NOMO-1 (cell line): ENCODE data around the gene LCMT1.
"Not testable (repeated sequence)": the region's sequence is repeated elsewhere in the genome, so short reads cannot be mapped to it uniquely, and the experiment has no call there.

ENCODE experiments used
- DNase-seq, 2 experiments: peaks; one replicate each; lab custom pipeline; 2025; ENCODE audit not compliant: unreplicated experiment in 2 of 2; lab: John Stamatoyannopoulos, UW

LCMT1 gene

GRCh38 chr16:25138130-25138529, 26.6 kb downstream of the LCMT1 start:
- DNase-seq = no peak

- no peak for DNase-seq
Measured at GRCh38 chr16:25140459-25140858, 28.9 kb downstream of the LCMT1 start.

DNA sequence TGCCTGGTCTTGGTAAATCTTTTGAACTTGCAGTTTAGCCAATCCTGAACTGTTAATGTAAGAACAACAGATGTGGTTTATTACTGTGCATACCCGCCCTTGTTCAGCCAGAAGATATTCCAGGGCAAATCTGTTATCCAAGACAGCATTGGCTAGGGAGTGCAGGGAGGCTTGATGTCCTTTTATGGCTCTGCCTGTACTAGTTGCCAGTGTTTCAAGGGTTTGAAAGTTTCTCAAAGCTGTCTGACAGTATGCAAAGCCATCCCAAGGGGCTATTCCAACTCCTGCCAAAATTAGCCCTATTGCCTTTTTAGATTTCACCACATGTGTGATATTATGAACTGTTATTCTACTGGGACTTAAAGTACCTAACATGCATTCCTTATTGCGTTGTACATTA, 30.1 kb downstream of the LCMT1 start:
- DNase-seq = no peak

- DNase-seq = no peak
Measured at GRCh38 chr16:25143928-25144327, 32.4 kb downstream of the LCMT1 start.

DNA sequence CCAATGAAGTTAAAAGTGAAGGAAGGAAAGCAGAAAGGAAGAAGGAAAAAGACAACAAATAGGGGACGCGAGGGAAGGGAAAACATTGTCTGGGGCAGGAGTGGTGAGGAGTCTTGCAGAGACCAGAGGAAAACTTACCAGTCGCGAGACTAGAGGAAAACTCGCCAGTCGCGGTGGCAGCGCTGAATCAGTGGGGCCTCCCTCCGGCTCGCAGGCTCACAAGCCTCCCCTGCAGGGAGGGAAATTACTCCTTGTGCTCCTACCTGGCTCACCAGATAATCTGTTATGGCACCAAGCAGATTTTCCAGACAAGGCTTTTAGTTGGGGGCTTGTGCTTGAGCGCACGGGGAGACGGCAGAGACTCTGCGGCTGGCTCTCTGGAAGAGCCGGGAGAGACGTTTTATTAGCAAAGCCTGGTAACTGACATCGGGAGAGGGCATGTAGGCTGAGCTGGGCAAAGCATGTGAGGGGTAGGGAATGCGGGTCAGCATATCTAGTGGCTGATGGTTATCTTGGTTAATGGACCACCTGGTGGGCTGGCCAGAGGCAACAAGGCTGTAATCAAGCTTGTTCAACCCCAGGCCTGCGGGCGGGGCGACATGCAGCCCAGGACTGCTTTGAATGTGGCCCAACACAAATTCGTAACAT, 37.1 kb downstream of the LCMT1 start:
- no peak for DNase-seq

- no peak for DNase-seq
Measured at GRCh38 chr16:25151996-25152395, 40.5 kb downstream of the LCMT1 start.

DNA sequence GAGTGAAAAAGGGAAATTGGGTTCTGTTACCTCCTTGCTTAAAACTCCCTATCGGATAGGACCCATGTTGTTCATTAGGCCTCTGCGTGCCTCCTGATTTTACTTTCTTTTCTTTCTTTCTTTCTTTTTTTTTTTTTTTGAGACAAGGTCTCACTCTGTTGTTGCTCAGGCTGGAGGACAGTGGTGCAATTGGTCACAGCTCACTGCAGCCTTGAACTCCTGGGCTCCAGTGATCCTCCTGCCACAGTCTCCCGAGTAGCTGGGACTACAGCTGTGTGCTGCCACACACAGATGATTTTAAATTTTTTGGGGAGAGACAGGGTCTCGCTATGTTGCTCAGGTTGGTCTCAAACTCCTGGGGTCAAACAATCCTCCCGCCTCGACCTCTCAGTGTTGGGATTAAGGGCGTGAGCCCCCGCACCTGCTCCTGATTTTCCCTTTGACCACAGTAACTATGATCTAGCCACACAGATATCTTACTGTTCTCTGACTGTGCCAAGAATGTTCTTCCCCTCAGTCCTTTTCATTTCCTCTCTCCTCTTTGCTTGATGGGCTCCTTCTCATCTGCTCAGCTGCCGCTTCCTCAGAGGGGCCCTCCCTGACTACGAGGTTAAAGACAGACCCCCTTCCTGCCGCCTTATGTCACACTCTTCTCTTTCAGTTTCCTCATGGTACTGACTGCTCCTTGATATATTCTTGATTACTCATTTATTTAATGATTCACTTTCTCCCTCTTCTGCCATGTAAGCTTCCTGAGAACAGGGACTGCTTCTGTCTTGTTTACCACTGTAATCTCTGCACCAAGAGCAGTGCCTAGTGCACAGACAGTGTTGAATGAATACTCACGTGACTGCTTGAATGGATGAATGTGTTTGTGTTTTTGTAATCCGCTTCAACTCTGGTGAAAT, 44.3 kb downstream of the LCMT1 start:
- DNase-seq = no peak

GRCh38 chr16:25157271-25157875, 45.8 kb downstream of the LCMT1 start:
- DNase-seq = no peak

GRCh38 chr16:25158401-25158800, 46.9 kb downstream of the LCMT1 start:
- DNase-seq = no peak

GRCh38 chr16:25161753-25162367, 50.3 kb downstream of the LCMT1 start:
- DNase-seq = no peak

DNA sequence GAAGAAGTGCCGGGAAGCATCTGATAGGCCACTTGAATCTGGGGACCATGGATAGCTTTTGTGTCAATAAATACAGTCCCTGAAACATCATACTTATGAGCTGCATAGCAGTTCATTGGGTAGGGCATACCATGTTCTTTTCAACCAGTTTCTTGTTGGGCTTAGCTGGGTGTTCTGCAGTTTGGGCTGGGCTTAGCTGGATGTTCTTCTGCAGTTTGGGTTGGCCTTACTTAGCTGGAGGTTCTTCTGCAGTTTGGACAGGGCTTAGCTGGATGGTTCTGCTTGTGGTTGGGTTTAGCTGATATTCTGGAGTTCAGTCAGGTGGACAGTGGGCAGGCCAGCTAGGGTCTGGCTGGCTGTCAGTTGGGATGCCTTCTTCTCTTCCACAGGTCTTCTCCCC, 52.1 kb downstream of the LCMT1 start:
- no peak for DNase-seq

DNA sequence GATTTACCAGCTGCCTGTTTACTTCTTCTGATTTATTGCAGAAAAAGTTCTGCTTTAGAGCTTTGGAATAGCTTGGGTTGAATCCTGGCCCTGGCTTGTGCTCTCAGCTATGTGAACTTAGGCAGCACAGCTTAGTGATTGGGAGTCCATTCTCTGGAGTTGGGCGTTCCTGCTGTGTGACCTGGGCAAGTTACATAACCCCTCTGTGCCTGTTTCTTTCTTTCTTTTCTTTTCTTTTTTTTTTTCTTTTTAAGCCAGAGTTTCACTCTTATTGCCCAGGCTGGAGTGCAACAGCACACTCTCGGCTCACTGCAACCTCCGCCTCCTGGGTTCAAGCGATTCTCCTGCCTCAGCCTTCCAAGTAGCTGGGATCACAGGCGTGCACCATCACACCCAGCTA, 53.7 kb downstream of the LCMT1 start:
- no peak for DNase-seq

DNA sequence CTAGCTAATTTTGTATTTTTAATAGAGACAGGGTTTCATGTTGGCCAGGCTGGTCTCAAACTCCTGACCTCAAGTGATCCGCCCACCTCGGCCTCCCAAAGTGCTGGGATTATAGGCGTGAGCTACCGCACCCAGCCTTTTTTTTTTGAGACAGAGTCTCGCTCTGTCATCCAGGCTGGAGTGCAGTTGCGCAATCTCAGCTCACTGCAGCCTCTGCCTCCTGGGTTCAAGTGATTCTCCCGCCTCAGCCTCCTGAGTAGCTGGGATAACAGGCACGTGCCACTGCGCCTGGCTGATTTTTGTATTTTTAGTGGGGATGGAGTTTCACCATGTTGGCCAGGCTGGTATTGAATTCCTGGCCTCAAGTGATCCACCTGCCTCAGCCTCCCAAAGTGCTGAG, 56.4 kb downstream of the LCMT1 start:
- DNase-seq = not testable (repeated sequence)

GRCh38 chr16:25171390-25171789, 59.8 kb downstream of the LCMT1 start:
- DNase-seq = no peak

GRCh38 chr16:25172831-25173230, 61.3 kb downstream of the LCMT1 start:
- no peak for DNase-seq

DNA sequence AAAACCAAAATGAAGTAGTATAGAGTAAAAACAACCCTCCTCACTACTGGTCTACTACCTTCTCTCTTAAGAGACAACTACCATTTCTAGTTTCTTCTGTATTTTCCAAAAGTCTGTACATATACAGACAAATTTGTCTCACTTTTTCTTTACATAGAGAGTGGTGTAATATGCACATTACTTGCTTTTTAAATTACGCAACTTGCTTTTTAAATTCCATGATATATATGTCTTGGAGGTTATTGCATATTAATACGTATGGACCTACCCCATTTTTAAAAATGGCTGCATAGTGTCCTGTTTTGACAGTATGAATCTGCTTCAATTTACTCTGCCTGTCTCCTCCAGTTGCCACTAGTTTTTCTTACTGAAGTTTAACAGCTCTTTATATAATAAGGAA, 62.7 kb downstream of the LCMT1 start:
- peak in 1 of 2 experiments; percentile 17 for DNase-seq

DNA sequence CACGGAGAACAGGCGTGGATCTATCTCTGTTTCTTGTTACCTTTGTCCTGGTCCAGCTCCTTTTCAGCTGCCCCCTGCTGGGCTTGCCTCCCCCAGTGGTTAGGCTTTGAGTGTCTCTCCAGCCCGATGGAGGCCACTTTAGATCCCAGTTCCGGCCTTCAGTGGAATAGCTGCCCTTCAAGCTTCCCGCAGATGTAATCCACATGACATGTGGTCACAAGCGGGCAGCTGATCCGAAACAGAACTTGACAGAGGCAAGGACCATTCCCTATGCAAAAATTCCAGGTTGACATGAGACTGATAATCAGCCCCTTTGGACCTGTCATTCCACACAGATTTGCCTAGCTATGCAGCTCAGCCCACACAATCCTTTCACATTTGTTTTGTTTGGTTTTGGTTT, 64.6 kb downstream of the LCMT1 start:
- DNase-seq = no peak

DNA sequence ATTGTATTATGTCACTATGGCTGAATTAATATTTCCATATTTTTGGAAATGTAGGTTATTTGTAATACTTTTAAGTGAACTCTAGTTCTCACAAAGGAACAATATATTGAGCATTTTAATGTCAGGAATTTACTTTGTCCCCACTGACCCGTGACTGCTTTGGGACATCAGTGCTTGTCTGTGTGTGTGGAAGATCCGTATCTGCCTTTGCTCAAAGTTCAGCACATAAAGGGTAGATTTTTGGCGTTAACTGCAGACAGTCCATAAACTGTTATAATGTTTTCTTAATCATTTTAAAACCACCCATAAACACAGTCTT, 65.9 kb downstream of the LCMT1 start:
- no peak for DNase-seq

- peak; percentile 59 to 80 for DNase-seq
Measured at GRCh38 chr16:25177831-25178688, 66.5 kb downstream of the LCMT1 start.

- DNase-seq = not testable (repeated sequence)
Measured at GRCh38 chr16:25181236-25181635, 69.7 kb downstream of the LCMT1 start.

GRCh38 chr16:25184771-25185170, 73.2 kb downstream of the LCMT1 start:
- DNase-seq = no peak
